ENCODE data around the gene STAG3. TPM values are rescaled to one million over a fixed set of nuclear protein-coding genes. Genes with fewer than 3 reads are reported as not detected.

The STAG3 gene
- total and polyA plus RNA-seq, 9 of the 15 experiments (the other 6 are each of a cell fraction or from before 2014, with no cell fraction given): 0.54 to 2.5 (median 1.7) TPM

GRCh38 chr7:100148559-100149328, 29.0 kb upstream of the STAG3 start, which contains the start of gene LAMTOR4 (continued):
- TF ChIP-seq ZBTB40 (IDR thresholded peaks at IDR 0.05) (peak; percentile 67; the same call in 1 of the 2 replicates), ZBTB40 (CRISPR knock-in tag; IDR thresholded peaks at IDR 0.05) (no peak), HCFC1 (IDR thresholded peaks at IDR 0.05; ENCODE audit: low read depth, low read length) (peak; percentile 50), KDM4B (IDR thresholded peaks at IDR 0.05; ENCODE audit: borderline replicate concordance in 2 of 2, low read depth in 1 of 2) (peak in 1 of 2 experiments; percentile 71; a peak in 1 of 4 replicates), HMGN3 (IDR thresholded peaks at IDR 0.05; ENCODE audit: borderline replicate concordance, extremely low read depth, insufficient read length, low read depth, low read length) (peak; percentile 70), ZEB2 (IDR thresholded peaks at IDR 0.05) (peak; percentile 44; the same call in 1 of the 2 replicates), POLR2AphosphoS5 (IDR thresholded peaks at IDR 0.05; ENCODE audit: control insufficient read depth, insufficient read depth, low read depth, low read length) (peak; percentile 67), ZBTB7A (IDR thresholded peaks at IDR 0.05; ENCODE audit: borderline replicate concordance, control insufficient read depth, low read depth, low read length) (peak; percentile 70; the same call in 1 of the 2 replicates), ZMIZ1 (IDR thresholded peaks at IDR 0.05; ENCODE audit: low read depth in 2 of 2, low read length in 2 of 2) (no peak), ASH1L (IDR thresholded peaks at IDR 0.05; ENCODE audit: borderline replicate concordance, low read depth, partially characterized antibody) (peak; percentile 97), NBN (IDR thresholded peaks at IDR 0.05; ENCODE audit: low read depth) (no peak; the same call in 1 of the 2 replicates)
- TF ChIP-seq, protein P1, sequence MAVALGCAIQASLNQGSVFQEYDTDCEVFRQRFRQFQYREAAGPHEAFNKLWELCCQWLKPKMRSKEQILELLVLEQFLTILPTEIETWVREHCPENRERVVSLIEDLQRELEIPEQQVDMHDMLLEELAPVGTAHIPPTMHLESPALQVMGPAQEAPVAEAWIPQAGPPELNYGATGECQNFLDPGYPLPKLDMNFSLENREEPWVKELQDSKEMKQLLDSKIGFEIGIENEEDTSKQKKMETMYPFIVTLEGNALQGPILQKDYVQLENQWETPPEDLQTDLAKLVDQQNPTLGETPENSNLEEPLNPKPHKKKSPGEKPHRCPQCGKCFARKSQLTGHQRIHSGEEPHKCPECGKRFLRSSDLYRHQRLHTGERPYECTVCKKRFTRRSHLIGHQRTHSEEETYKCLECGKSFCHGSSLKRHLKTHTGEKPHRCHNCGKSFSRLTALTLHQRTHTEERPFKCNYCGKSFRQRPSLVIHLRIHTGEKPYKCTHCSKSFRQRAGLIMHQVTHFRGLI (CRISPR knock-in tag; IDR thresholded peaks at IDR 0.05): no peak

Data from K562 (cell line).